ENCODE data around the gene HIGD1B. TPM values are rescaled to one million over a fixed set of nuclear protein-coding genes. Genes with fewer than 3 reads are reported as not detected.
"Not testable (repeated sequence)": the region's sequence is repeated elsewhere in the genome, so short reads cannot be mapped to it uniquely, and the experiment has no call there.

HIGD1B gene
- total RNA-seq = not detected in 2 replicates

- intact Hi-C loops (cut with micrococcal nuclease) = no loop called here
- peaks cover under 1% of the 10 kb centered on the region for H3K4me1 Mint-ChIP-seq
- no peaks in the 10 kb centered on the region for H3K9me3 Mint-ChIP-seq
- H3K4me3 Mint-ChIP-seq = no peak within 1 kb of the TSS
- H3K27me3 Mint-ChIP-seq = no peaks in the 10 kb centered on the region
- DNase-seq = no peak
- H3K36me3 Mint-ChIP-seq (ENCODE audit: low read depth) = peaks cover 34% of the 10 kb centered on the region
- H3K27ac Mint-ChIP-seq = no peak within 1 kb of the TSS
Observed at GRCh38 chr17:44847586-44847985, at the start of gene HIGD1B. HIGD1B (plus strand) TSS chr17:44847883; CDS start chr17:44848153, 270 bp downstream.

- no peak overlapping the region for H3K27ac Mint-ChIP-seq
Observed at GRCh38 chr17:44798356-44798755, 49.3 kb upstream of the HIGD1B start.

DNA sequence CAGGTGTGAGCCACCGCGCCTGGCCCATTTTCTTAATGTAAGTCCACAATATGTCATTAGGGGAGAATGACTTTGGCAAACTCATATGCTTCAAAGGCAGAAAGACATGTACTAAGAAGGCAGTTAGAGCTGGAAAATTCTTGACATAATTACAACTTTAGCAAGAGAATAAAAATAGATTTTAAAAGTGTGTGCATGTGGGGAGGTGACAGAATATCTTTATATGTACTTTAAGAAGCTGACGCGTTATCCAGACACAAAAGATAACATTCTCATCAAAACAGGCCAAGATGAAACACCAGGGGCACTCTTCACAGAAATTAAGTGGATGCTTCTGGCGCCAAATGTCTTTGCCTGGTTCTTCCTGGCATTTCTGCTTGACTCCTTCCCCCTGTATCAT lies 45.8 kb upstream of the HIGD1B start:
- H3K36me3 Mint-ChIP-seq (ENCODE audit: low read depth) = no peaks in the 10 kb centered on the region
- H3K4me1 Mint-ChIP-seq = peaks cover 5% of the 10 kb centered on the region
- peaks cover 14% of the 10 kb centered on the region for H3K27me3 Mint-ChIP-seq
- intact Hi-C loops (cut with micrococcal nuclease) = no loop called here
- H3K27ac Mint-ChIP-seq = no peak overlapping the region
- no peak overlapping the region for H3K4me3 Mint-ChIP-seq
- H3K9me3 Mint-ChIP-seq = no peaks in the 10 kb centered on the region
- DNase-seq = no peak

More at GRCh38 chr17:44798356-44798755, 49.3 kb upstream of the HIGD1B start:
- no peak overlapping the region for H3K4me3 Mint-ChIP-seq
- H3K4me1 Mint-ChIP-seq = peaks cover 14% of the 10 kb centered on the region
- no peak for DNase-seq
- no peaks in the 10 kb centered on the region for H3K9me3 Mint-ChIP-seq
- H3K27me3 Mint-ChIP-seq = peaks cover 11% of the 10 kb centered on the region
- no peaks in the 10 kb centered on the region for H3K36me3 Mint-ChIP-seq (ENCODE audit: low read depth)
- intact Hi-C loops (cut with micrococcal nuclease) = no loop called here

GRCh38 chr17:44804302-44805089 lies 43.2 kb upstream of the HIGD1B start:
- H3K27ac Mint-ChIP-seq = no peak overlapping the region
- peaks cover 14% of the 10 kb centered on the region for H3K27me3 Mint-ChIP-seq
- intact Hi-C loops (cut with micrococcal nuclease) = no loop called here
- H3K4me1 Mint-ChIP-seq = no peaks in the 10 kb centered on the region
- no peaks in the 10 kb centered on the region for H3K9me3 Mint-ChIP-seq
- no peaks in the 10 kb centered on the region for H3K36me3 Mint-ChIP-seq (ENCODE audit: low read depth)
- H3K4me3 Mint-ChIP-seq = no peak overlapping the region
- DNase-seq = no peak

- no peaks in the 10 kb centered on the region for H3K36me3 Mint-ChIP-seq (ENCODE audit: low read depth)
- no peaks in the 10 kb centered on the region for H3K9me3 Mint-ChIP-seq
- intact Hi-C loops (cut with micrococcal nuclease) = no loop called here
- no peak overlapping the region for H3K4me3 Mint-ChIP-seq
- DNase-seq = no peak
- H3K27me3 Mint-ChIP-seq = peaks cover 7% of the 10 kb centered on the region
- no peaks in the 10 kb centered on the region for H3K4me1 Mint-ChIP-seq
- H3K27ac Mint-ChIP-seq = no peak overlapping the region
Observed at GRCh38 chr17:44807093-44807816, 40.4 kb upstream of the HIGD1B start.

DNA sequence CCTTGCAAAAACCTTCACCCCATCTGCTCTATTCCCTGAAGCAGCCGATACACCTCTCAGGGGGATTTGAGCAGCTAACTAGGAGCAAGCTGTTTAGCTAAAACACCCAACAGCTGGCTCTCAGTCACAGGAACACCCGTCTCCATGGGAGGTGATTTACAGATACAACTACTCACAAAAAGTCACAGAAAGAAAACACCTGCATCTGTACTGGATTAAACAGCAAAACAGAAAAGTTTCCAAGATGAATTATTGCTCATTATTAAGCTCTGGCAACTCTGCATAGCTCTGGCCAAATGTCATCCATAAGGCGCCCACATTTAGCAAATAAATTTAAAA lies 39.9 kb upstream of the HIGD1B start:
- Mint-ChIP-seq H3K9me3 (no peaks in the 10 kb centered on the region), H3K4me1 (no peaks in the 10 kb centered on the region), H3K4me3 (no peak overlapping the region), H3K36me3 (ENCODE audit: low read depth) (no peaks in the 10 kb centered on the region), H3K27ac (no peak overlapping the region), H3K27me3 (peaks cover 7% of the 10 kb centered on the region)
- intact Hi-C loops (cut with micrococcal nuclease) = no loop called here
- no peak for DNase-seq

DNA sequence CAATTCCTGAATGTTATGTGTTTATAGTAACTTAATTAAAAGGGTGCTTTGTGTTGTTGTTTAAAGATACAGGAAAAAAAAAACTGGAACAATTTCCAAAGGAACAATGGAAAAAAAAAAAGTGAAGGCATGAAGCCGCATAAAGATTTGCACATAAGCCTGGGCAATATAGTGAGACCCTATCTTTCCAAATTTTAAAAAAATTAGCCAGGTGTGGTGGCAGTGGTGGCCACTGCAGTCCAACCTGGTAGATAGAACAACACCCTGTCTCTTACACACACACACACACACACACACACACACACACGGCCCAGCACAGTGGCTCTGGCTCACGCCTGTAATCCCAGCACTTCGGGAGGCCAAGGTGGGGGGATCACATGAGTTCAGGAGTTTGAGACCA lies 39.5 kb upstream of the HIGD1B start:
- no peaks in the 10 kb centered on the region for H3K4me1 Mint-ChIP-seq
- H3K27ac Mint-ChIP-seq = no peak overlapping the region
- H3K36me3 Mint-ChIP-seq (ENCODE audit: low read depth) = no peaks in the 10 kb centered on the region
- DNase-seq = no peak
- H3K9me3 Mint-ChIP-seq = no peaks in the 10 kb centered on the region
- peaks cover 6% of the 10 kb centered on the region for H3K27me3 Mint-ChIP-seq
- intact Hi-C loops (cut with micrococcal nuclease) = no loop called here
- H3K4me3 Mint-ChIP-seq = no peak overlapping the region

GRCh38 chr17:44808656-44809388 lies 38.9 kb upstream of the HIGD1B start:
- intact Hi-C loops (cut with micrococcal nuclease); H3K36me3 Mint-ChIP-seq (ENCODE audit: low read depth): not testable (repeated sequence)

GRCh38 chr17:44812263-44812662 lies 35.4 kb upstream of the HIGD1B start:
- intact Hi-C loops (cut with micrococcal nuclease) = no loop called here
- DNase-seq = no peak
- no peaks in the 10 kb centered on the region for H3K9me3 Mint-ChIP-seq
- H3K27me3 Mint-ChIP-seq = peaks cover 2% of the 10 kb centered on the region
- H3K27ac Mint-ChIP-seq = no peak overlapping the region
- H3K36me3 Mint-ChIP-seq (ENCODE audit: low read depth) = no peaks in the 10 kb centered on the region
- no peaks in the 10 kb centered on the region for H3K4me1 Mint-ChIP-seq
- H3K4me3 Mint-ChIP-seq = no peak overlapping the region

More at GRCh38 chr17:44808656-44809388, 38.9 kb upstream of the HIGD1B start:
- H3K4me1 Mint-ChIP-seq, DNase-seq, H3K27ac Mint-ChIP-seq, H3K9me3 Mint-ChIP-seq, H3K4me3 Mint-ChIP-seq, H3K27me3 Mint-ChIP-seq: not testable (repeated sequence)

DNA sequence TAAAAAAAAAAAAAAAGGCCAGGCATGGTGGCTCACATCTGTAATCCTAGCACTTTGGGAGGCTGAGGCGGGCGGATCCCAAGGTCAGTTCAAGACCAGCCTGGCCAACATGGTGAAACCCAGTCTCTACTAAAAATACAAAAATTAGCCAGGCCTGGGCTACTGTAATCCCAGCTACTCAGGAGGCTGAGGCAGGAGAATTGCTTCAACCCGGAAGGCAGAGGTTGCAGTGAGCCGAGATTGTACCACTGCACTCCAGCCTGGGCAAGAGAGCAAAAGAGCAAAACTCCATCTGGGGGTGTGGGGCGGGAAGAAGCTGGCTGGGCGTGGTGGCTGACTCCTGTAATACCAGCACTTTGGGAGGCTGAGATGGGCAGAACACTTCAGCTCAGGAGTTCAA lies 29.2 kb upstream of the HIGD1B start:
- H3K36me3 Mint-ChIP-seq (ENCODE audit: low read depth); H3K4me1 Mint-ChIP-seq; H3K9me3 Mint-ChIP-seq; H3K27ac Mint-ChIP-seq; H3K4me3 Mint-ChIP-seq; intact Hi-C loops (cut with micrococcal nuclease); H3K27me3 Mint-ChIP-seq; DNase-seq: not testable (repeated sequence)

- no peaks in the 10 kb centered on the region for H3K4me1 Mint-ChIP-seq
- no peak overlapping the region for H3K4me3 Mint-ChIP-seq
- H3K36me3 Mint-ChIP-seq (ENCODE audit: low read depth) = no peaks in the 10 kb centered on the region
- DNase-seq = no peak
- peaks cover 10% of the 10 kb centered on the region for H3K27me3 Mint-ChIP-seq
- intact Hi-C loops (cut with micrococcal nuclease) = no loop called here
- no peaks in the 10 kb centered on the region for H3K9me3 Mint-ChIP-seq
- H3K27ac Mint-ChIP-seq = no peak overlapping the region
Observed at GRCh38 chr17:44820631-44821212, 27.0 kb upstream of the HIGD1B start.

GRCh38 chr17:44825236-44825635 lies 22.4 kb upstream of the HIGD1B start:
- H3K27me3 Mint-ChIP-seq = peaks cover 37% of the 10 kb centered on the region
- H3K4me3 Mint-ChIP-seq; H3K4me1 Mint-ChIP-seq; DNase-seq; H3K27ac Mint-ChIP-seq; H3K36me3 Mint-ChIP-seq (ENCODE audit: low read depth); intact Hi-C loops (cut with micrococcal nuclease); H3K9me3 Mint-ChIP-seq: not testable (repeated sequence)

GRCh38 chr17:44826123-44826790 lies 21.4 kb upstream of the HIGD1B start:
- H3K36me3 Mint-ChIP-seq (ENCODE audit: low read depth) = no peaks in the 10 kb centered on the region
- H3K4me1 Mint-ChIP-seq = peaks cover 10% of the 10 kb centered on the region
- peaks cover 43% of the 10 kb centered on the region for H3K27me3 Mint-ChIP-seq
- H3K4me3 Mint-ChIP-seq = no peak overlapping the region
- H3K9me3 Mint-ChIP-seq = no peaks in the 10 kb centered on the region
- DNase-seq = no peak
- no peak overlapping the region for H3K27ac Mint-ChIP-seq
- intact Hi-C loops (cut with micrococcal nuclease) = no loop called here

Data from activated CD4-positive, alpha-beta T cell treated with anti-CD3 and anti-CD28 coated beads, Interleukin-2, amount 10 ng/mL, durations not matched to agents 24 days and 14 days (primary cell).